KMS-11 (cell line): Measurements from ENCODE around the gene MTURN.

Source experiments
- H2AFZ ChIP-seq: fragments of 200-600 bp; sonication (generic); 2 replicates; pipeline ENCODE4 v1.6.1; 2016; ENCODE audit warnings: antibody characterized with exemption, mixed run types, low read depth
- H3K27ac ChIP-seq: fragments of 200-600 bp; sonication (generic); 2 replicates; pipeline ENCODE4 v1.6.1; 2016; ENCODE audit warnings: mild to moderate bottlenecking, mixed run types
- H3K27me3 ChIP-seq: fragments of 200-600 bp; sonication (generic); 2 replicates; pipeline ENCODE4 v1.6.1; 2017; ENCODE audit warnings: mild to moderate bottlenecking, low read depth, mixed run types, moderate library complexity; ENCODE audit not compliant: insufficient read depth
- H3K36me3 ChIP-seq: fragments of 200-600 bp; sonication (generic); 2 replicates; pipeline ENCODE4 v1.6.1; 2017; ENCODE audit warnings: mild to moderate bottlenecking, mixed run types; ENCODE audit not compliant: insufficient read depth
- H3K4me1 ChIP-seq: fragments of 200-600 bp; sonication (generic); 2 replicates; pipeline ENCODE4 v1.6.1; 2016; ENCODE audit warnings: mild to moderate bottlenecking, low read depth, mixed run types; ENCODE audit not compliant: poor library complexity, severe bottlenecking
- H3K4me2 ChIP-seq: fragments of 200-600 bp; sonication (generic); 2 replicates; pipeline ENCODE4 v1.7.0; 2016; ENCODE audit warnings: mild to moderate bottlenecking, mixed run types
- H3K4me3 ChIP-seq: fragments of 200-600 bp; sonication (generic); IDR thresholded peaks from 2 replicates; pipeline ENCODE4 v1.6.1; 2017; ENCODE audit warnings: low read depth, low read length, mixed read lengths; ENCODE audit not compliant: insufficient read depth
- H3K79me2 ChIP-seq: fragments of 200-600 bp; sonication (generic); 2 replicates; pipeline ENCODE4 v1.6.1; 2016; ENCODE audit warnings: low read depth, mixed run types; ENCODE audit not compliant: insufficient read depth
- H3K9ac ChIP-seq: fragments of 200-600 bp; sonication (generic); 2 replicates; pipeline ENCODE4 v1.6.1; 2016; ENCODE audit warnings: mild to moderate bottlenecking, mixed run types
- H4K20me1 ChIP-seq: fragments of 200-600 bp; sonication (generic); 2 replicates; pipeline ENCODE4 v1.6.1; 2016; ENCODE audit warnings: mild to moderate bottlenecking, mixed run types; ENCODE audit not compliant: insufficient read depth
- TF ChIP-seq, protein P1 (sequence below): fragments of 200-600 bp; sonication (generic); conservative IDR thresholded peaks from 2 replicates; pipeline ENCODE4 v1.6.1; 2017; ENCODE audit warnings: low read depth, mild to moderate bottlenecking, antibody characterized with exemption, low read length, moderate library complexity, mixed read lengths

The MTURN gene

DNA sequence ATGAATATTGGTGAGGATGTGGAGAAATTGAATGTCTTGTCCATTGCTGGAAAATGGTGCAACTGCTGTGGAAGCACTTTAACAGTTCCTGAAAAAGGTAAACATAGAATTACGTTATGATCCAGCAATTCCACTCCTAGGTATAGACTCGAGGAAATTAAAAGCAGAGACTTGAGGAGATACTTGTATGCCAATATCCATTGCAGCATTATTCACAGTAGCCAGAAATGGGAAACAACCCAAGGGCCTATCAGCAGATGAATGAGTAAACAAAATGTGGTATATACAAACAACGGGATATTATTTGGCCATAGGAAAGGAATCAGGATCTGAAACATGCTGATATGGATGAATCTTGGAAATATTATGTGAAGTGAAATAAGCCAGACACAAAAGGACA, 32.5 kb upstream of the MTURN start:
- no peaks in the 10 kb centered on the region for H3K79me2 ChIP-seq
- no peaks in the 10 kb centered on the region for H3K36me3 ChIP-seq
- H3K4me1 ChIP-seq: no peaks in the 10 kb centered on the region
- H3K27me3 ChIP-seq: no peaks in the 10 kb centered on the region
- H2AFZ ChIP-seq: no peak overlapping the region
- H3K4me2 ChIP-seq: no peak overlapping the region
- no peaks in the 10 kb centered on the region for H4K20me1 ChIP-seq
- TF ChIP-seq, protein P1, sequence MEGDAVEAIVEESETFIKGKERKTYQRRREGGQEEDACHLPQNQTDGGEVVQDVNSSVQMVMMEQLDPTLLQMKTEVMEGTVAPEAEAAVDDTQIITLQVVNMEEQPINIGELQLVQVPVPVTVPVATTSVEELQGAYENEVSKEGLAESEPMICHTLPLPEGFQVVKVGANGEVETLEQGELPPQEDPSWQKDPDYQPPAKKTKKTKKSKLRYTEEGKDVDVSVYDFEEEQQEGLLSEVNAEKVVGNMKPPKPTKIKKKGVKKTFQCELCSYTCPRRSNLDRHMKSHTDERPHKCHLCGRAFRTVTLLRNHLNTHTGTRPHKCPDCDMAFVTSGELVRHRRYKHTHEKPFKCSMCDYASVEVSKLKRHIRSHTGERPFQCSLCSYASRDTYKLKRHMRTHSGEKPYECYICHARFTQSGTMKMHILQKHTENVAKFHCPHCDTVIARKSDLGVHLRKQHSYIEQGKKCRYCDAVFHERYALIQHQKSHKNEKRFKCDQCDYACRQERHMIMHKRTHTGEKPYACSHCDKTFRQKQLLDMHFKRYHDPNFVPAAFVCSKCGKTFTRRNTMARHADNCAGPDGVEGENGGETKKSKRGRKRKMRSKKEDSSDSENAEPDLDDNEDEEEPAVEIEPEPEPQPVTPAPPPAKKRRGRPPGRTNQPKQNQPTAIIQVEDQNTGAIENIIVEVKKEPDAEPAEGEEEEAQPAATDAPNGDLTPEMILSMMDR: no peak
- H3K4me3 ChIP-seq: no peak overlapping the region
- no peak overlapping the region for H3K9ac ChIP-seq
- H3K27ac ChIP-seq: no peak overlapping the region

DNA sequence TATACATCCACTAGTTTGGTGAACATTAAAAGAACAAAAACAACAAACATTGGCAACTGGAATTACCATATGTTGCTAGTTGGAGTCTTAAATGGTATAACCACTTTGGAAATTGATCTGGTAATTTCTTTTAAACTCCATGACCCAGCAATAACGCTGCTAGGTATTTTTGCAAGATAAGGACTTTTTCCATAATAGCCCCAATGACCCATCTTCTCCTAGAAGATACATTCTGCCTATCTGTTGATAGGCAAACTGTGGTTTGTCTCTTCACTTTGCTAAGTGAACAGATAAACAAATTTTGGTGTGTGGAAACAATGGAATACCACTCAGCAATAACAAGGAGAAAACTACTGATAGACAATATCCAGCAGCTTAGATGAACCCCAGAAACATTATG, 30.6 kb upstream of the MTURN start:
- Histone ChIP-seq H3K4me1 (no peaks in the 10 kb centered on the region), H4K20me1 (no peaks in the 10 kb centered on the region), H3K27me3 (no peaks in the 10 kb centered on the region), H3K27ac (no peak overlapping the region), H3K4me3 (no peak overlapping the region), H3K9ac (no peak overlapping the region), H3K36me3 (no peaks in the 10 kb centered on the region), H2AFZ (no peak overlapping the region), H3K4me2 (no peak overlapping the region), H3K79me2 (no peaks in the 10 kb centered on the region)
- TF ChIP-seq, protein P1: no peak

DNA sequence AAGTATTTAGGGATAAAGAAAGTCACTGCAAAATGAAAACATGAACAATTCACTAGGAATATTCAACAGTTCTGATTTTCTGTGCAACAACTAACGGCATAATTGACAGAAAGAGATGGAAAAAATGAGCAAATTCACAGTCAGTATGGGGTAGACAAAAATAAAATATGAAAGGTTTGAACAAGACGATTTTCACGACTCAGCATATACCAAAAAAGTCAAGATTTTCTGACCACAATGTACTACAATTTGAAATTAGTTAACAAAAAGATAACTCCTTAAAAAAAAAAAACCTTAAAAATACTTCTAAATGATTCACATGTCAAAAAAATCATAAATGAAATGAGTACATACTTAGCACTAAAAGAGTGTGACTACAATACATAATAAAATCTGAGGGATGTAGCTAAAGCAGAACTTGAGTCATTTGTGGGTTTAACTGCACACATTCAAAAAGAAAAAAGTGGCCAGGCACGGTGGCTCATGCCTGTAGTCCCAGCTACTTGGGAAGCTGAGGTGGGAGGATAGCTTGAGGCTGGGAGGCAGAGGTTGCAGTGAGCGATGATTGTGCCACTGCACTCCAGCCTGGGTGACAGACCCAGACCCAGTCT, 22.6 kb upstream of the MTURN start:
- Histone ChIP-seq H3K9ac (no peak overlapping the region), H3K27ac (no peak overlapping the region), H3K79me2 (no peaks in the 10 kb centered on the region), H3K36me3 (no peaks in the 10 kb centered on the region), H3K4me2 (no peak overlapping the region), H2AFZ (no peak overlapping the region), H3K27me3 (no peaks in the 10 kb centered on the region), H3K4me1 (no peaks in the 10 kb centered on the region), H3K4me3 (no peak overlapping the region), H4K20me1 (no peaks in the 10 kb centered on the region)
- TF ChIP-seq, protein P1: no peak

DNA sequence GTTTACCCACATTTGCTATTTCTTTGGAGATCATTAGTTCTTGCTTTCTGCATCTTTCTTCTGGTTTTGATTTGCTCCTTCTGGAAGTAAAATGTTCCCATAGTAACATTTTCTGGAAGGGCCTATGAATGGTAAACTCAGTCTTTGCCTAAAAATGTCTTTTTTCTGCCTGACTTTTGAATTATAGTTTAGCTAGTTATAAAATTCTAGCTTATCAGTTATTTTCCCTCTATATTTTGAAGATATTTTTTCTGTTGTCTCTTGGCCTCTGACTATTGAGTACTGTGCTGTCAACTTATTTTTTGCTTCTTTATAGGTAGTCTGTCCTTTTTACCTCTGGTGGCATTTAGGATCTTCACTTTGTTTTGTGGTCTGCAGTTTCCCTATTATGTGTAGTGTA, 21.6 kb upstream of the MTURN start:
- H3K9ac ChIP-seq: no peak overlapping the region
- TF ChIP-seq, protein P1: no peak

More for the DNA sequence above, 21.6 kb upstream of the MTURN start:
- Histone ChIP-seq H3K27ac (no peak overlapping the region), H3K36me3 (no peaks in the 10 kb centered on the region), H3K27me3 (no peaks in the 10 kb centered on the region), H3K79me2 (no peaks in the 10 kb centered on the region), H4K20me1 (no peaks in the 10 kb centered on the region), H2AFZ (no peak overlapping the region), H3K4me1 (no peaks in the 10 kb centered on the region), H3K4me3 (no peak overlapping the region), H3K4me2 (no peak overlapping the region)
